K562 (cell line): Measurements from ENCODE around the gene PHYKPL. TPM values are rescaled to one million over a fixed set of nuclear protein-coding genes. Genes with fewer than 3 reads are reported as not detected.

Experiments
- BHLHE40 ChIP-seq: IDR thresholded peaks from 2 replicates; pipeline ENCODE4 v1.6.1; 2011; ENCODE audit warnings: low read length, improper control_type of control experiment
- BRD4 ChIP-seq: fragments of 200-600 bp; sonication (generic); IDR thresholded peaks from 2 replicates; pipeline ENCODE4 v1.6.1; 2017; ENCODE audit warnings: inconsistent platforms
- BRD9 ChIP-seq: fragments of 450-650 bp; IDR thresholded peaks from 2 replicates; pipeline ENCODE4 v1.6.1; 2018; ENCODE audit warnings: low read depth; ENCODE audit not compliant: partially characterized antibody
- BRF2 ChIP-seq: IDR thresholded peaks from 3 replicates; pipeline ENCODE4 v1.6.1; 2011; ENCODE audit warnings: borderline replicate concordance, mild to moderate bottlenecking; ENCODE audit not compliant: insufficient read length, insufficient read depth
- CBX3 ChIP-seq, 2 experiments: IDR thresholded peaks; 1 replicate in 1 of 2; 2 replicates in 1 of 2; pipeline ENCODE4 v1.6.1; 2012; ENCODE audit warnings: inconsistent platforms in 2 of 2, low read length in 2 of 2, borderline replicate concordance in 1 of 2, control low read depth in 1 of 2
- E2F8 ChIP-seq: fragments of 450-650 bp; IDR thresholded peaks from 2 replicates; pipeline ENCODE4 v1.7.1; 2018; ENCODE audit warnings: mild to moderate bottlenecking, low read depth; ENCODE audit not compliant: partially characterized antibody
- EGR1 ChIP-seq: fragments of 450-650 bp; conservative IDR thresholded peaks from 2 replicates; pipeline ENCODE4 v1.6.1; 2017; ENCODE audit warnings: mild to moderate bottlenecking
- FOXA3 ChIP-seq, 2 experiments: fragments of 450-650 bp in 1 of 2; sonication (generic) in 1 of 2; formaldehyde crosslinking; IDR thresholded peaks in 1 of 2; conservative IDR thresholded peaks in 1 of 2; 2 replicates each; pipeline versions ENCODE4 v1.4.0 to v1.8.0; 2020 to 2022; ENCODE audit warnings: mild to moderate bottlenecking in 2 of 2, missing genetic modification reagents in 1 of 2
- FOXK1 ChIP-seq: sonication (generic); formaldehyde crosslinking; IDR thresholded peaks from 2 replicates; pipeline ENCODE4 v1.8.0; 2022; ENCODE audit warnings: missing genetic modification reagents, mild to moderate bottlenecking, borderline replicate concordance
- GTF2F1 ChIP-seq: IDR thresholded peaks from 2 replicates; pipeline ENCODE4 v1.6.1; 2011; ENCODE audit warnings: low read depth, low read length, improper control_type of control experiment
- HLTF ChIP-seq: fragments of 450-650 bp; IDR thresholded peaks from 2 replicates; pipeline ENCODE4 v1.6.1; 2016
- MIER1 ChIP-seq: fragments of 450-650 bp; IDR thresholded peaks from 2 replicates; pipeline ENCODE4 v1.6.1; 2016; ENCODE audit warnings: antibody characterized with exemption, mild to moderate bottlenecking, low read depth
- NFIC ChIP-seq: fragments of 450-650 bp; IDR thresholded peaks from 2 replicates; pipeline ENCODE4 v1.6.1; 2017; ENCODE audit warnings: mild to moderate bottlenecking, inconsistent platforms
- NR2F6 ChIP-seq: fragments of 450-650 bp; formaldehyde crosslinking; IDR thresholded peaks from 2 replicates; pipeline ENCODE4 v1.4.0; 2020; ENCODE audit warnings: mild to moderate bottlenecking
- PCBP1 ChIP-seq: fragments of 200-400 bp; formaldehyde crosslinking; IDR thresholded peaks from 2 replicates; pipeline ENCODE4 v1.6.1; 2018; ENCODE audit warnings: mild to moderate bottlenecking, low read depth, low read length; ENCODE audit not compliant: poor library complexity, severe bottlenecking
- PREB ChIP-seq: sonication (generic); formaldehyde crosslinking; IDR thresholded peaks from 2 replicates; pipeline ENCODE4 v1.8.1; 2023; ENCODE audit warnings: mild to moderate bottlenecking, missing genetic modification reagents
- SNRNP70 ChIP-seq: fragments of 200-400 bp; formaldehyde crosslinking; optimal IDR thresholded peaks from 2 replicates; pipeline ENCODE3; 2017; ENCODE audit warnings: low read depth, low read length
- YBX1 ChIP-seq: fragments of 450-650 bp; IDR thresholded peaks from 2 replicates; pipeline ENCODE4 v1.7.1; 2016; ENCODE audit warnings: mild to moderate bottlenecking
- ZEB2 ChIP-seq: fragments of 450-650 bp; IDR thresholded peaks from 2 replicates; pipeline ENCODE4 v1.6.1; 2016
- ZNF143 ChIP-seq: sonication (generic); formaldehyde crosslinking; IDR thresholded peaks from 2 replicates; pipeline ENCODE4 v1.9.0; 2022; ENCODE audit warnings: mild to moderate bottlenecking, missing genetic modification reagents
- ZNF217 ChIP-seq: sonication (generic); formaldehyde crosslinking; IDR thresholded peaks from 2 replicates; pipeline ENCODE4 v1.8.0; 2022; ENCODE audit warnings: mild to moderate bottlenecking, missing genetic modification reagents
- ZNF280A ChIP-seq: fragments of 450-650 bp; IDR thresholded peaks from 2 replicates; pipeline ENCODE4 v1.6.1; 2018; ENCODE audit warnings: mild to moderate bottlenecking, low read depth; ENCODE audit not compliant: partially characterized antibody
- ZNF707 ChIP-seq: fragments of 250-450 bp; sonication (Bioruptor Pico); conservative IDR thresholded peaks from 2 replicates; pipeline ENCODE4 v1.8.0; 2022; ENCODE audit warnings: inconsistent platforms, mild to moderate bottlenecking, moderate library complexity
- polyA plus RNA-seq, 8 experiments: library from polyadenylated mRNA; depleted of rRNA in 4 of 8; stranded (reverse) in 5 of 8; unstranded in 3 of 8; fragments of >200 nt; fragmentation: Nextera tagmentation in 2 of 8; fragmentation: Illumina TruSeq in 1 of 8; extraction: Ambion mirVana in 2 of 8; extraction: Trizol in 1 of 8; gene quantifications; 2 replicates each; pipeline versions ENCODE4 v1.2.1 to v1.2.3, GENCODE V29; 2011 to 2014; ENCODE audit warnings: inconsistent platforms in 1 of 8, missing spikeins in 1 of 8
- total RNA-seq, 7 experiments: library from RNA; depleted of rRNA in 6 of 7; stranded (reverse); fragments of >200 nt in 6 of 7; fragmentation: Illumina TruSeq in 2 of 7; extraction: Trizol in 2 of 7; gene quantifications; 2 replicates each; pipeline versions ENCODE4 v1.2.1 to v1.2.3, GENCODE V29; 2011 to 2021; ENCODE audit warnings: low replicate concordance in 1 of 7

PHYKPL gene
- total and polyA plus RNA-seq, 9 of the 15 experiments (the other 6 are each of a cell fraction or from before 2014, with no cell fraction given) = 4.7 to 34.7 (median 18.6) TPM

- TF ChIP-seq PREB (CRISPR knock-in tag) = 0 out of 2 replicates have a peak, but pooled peaks have one; percentile 26
- no peak for TF ChIP-seq BRD4
- no peak for TF ChIP-seq ZNF143 (CRISPR knock-in tag)
- TF ChIP-seq EGR1 = no peak
- no peak for TF ChIP-seq BRD9
- no peak for TF ChIP-seq FOXA3 (CRISPR knock-in tag; conservative IDR thresholded peaks at IDR 0.05 in 1 of 2, IDR thresholded peaks at IDR 0.05 in 1 of 2)
- TF ChIP-seq SNRNP70 = peak; percentile 77
- no peak for TF ChIP-seq NFIC
- TF ChIP-seq ZNF280A = no peak
- TF ChIP-seq FOXK1 (CRISPR knock-in tag) = no peak
- TF ChIP-seq BHLHE40 = no peak
- no peak for TF ChIP-seq PCBP1
- TF ChIP-seq GTF2F1 = no peak
- TF ChIP-seq BRF2 = no peak
- TF ChIP-seq ZEB2 = no peak
- no peak for TF ChIP-seq HLTF
- TF ChIP-seq ZNF217 (CRISPR knock-in tag) = no peak
- peak; percentile 30 for TF ChIP-seq E2F8
- TF ChIP-seq ZNF707 (CRISPR knock-in tag) = no peak
- TF ChIP-seq MIER1 = no peak
- TF ChIP-seq NR2F6 (CRISPR knock-in tag) = no peak
- 0 out of 3 replicates have a peak, but pooled peaks of 1 of the 2 experiments have one; percentile 15 for TF ChIP-seq CBX3 (IDR thresholded peaks at IDR 0.05; ENCODE audit: borderline replicate concordance in 1 of 2, low read length in 2 of 2)
- TF ChIP-seq YBX1 = no peak
These were observed 20.2 kb downstream of the PHYKPL start (continued) for GRCh38 chr5:178212241-178213002.
